Adrenal gland (tissue), 5 donors: ENCODE results near the gene RGS14.

Experiments
- POLR2A ChIP-seq, 2 donors: fragments of 450-650 bp; IDR thresholded peaks; one replicate each; pipeline ENCODE4 v1.6.1; 2017; ENCODE audit warnings: antibody characterized with exemption in 2 of 2, mild to moderate bottlenecking in 2 of 2, moderate library complexity in 1 of 2
- TF ChIP-seq, protein P1 (sequence below), 6 experiments: fragments of 450-650 bp in 4 of 6; fragments of 200-600 bp in 2 of 6; sonication (generic) in 1 of 6; IDR thresholded peaks; 1 replicate in 5 of 6; 2 replicates in 1 of 6; pipeline versions ENCODE4 v1.5.1 to v1.8.0; 2016 to 2021; ENCODE audit warnings: antibody characterized with exemption in 6 of 6, mild to moderate bottlenecking in 2 of 6, moderate library complexity in 1 of 6
- donor health status: DM: no; HTN: no; CAD: no.

DNA sequence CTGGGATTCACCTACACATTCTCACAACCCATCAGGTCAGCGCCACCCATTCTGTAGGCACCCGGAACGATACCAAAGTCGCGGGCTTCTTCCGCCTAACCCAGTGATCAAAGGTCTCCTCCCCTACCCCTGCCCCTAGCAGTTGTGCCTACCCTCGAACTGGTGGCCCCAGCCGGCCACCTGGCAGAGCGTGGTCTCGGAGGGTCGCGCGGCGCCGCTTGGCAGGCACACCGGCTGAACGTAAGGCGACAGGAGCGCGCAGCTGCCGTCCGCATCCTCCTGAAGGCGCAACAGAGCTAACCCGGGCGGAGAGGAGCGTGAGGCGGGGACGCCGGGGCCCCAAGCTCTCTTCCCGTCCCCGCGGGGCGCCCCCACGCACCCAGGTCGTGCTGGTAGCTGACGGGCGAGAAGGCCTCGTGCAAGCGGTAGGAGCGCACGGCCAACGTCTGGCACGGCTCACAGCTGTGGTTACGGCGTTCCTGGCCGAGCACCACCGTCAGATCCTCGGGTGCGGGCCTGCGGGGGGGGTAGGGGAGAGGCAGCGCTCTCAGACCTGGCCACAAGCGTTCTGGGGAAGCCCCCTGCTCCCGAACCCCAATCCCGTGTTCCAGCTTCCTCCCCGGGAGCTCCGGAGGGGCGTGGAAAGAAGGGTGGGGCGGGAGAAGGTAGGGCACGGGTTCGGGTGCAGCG lies 45.5 kb downstream of the RGS14 start:
- TF ChIP-seq, protein P1, sequence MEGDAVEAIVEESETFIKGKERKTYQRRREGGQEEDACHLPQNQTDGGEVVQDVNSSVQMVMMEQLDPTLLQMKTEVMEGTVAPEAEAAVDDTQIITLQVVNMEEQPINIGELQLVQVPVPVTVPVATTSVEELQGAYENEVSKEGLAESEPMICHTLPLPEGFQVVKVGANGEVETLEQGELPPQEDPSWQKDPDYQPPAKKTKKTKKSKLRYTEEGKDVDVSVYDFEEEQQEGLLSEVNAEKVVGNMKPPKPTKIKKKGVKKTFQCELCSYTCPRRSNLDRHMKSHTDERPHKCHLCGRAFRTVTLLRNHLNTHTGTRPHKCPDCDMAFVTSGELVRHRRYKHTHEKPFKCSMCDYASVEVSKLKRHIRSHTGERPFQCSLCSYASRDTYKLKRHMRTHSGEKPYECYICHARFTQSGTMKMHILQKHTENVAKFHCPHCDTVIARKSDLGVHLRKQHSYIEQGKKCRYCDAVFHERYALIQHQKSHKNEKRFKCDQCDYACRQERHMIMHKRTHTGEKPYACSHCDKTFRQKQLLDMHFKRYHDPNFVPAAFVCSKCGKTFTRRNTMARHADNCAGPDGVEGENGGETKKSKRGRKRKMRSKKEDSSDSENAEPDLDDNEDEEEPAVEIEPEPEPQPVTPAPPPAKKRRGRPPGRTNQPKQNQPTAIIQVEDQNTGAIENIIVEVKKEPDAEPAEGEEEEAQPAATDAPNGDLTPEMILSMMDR (IDR thresholded peaks at IDR 0.05) = no peak
- TF ChIP-seq POLR2A (IDR thresholded peaks at IDR 0.05) = no peak
